ENCODE measurements around the gene ZNF214.

GRCh38 chr11:6979365-6979764 lies 40.8 kb downstream of the ZNF214 start:
- TF ChIP-seq CTCF (IDR thresholded peaks at IDR 0.05 in 4 of 5, conservative IDR thresholded peaks at IDR 0.05 in 1 of 5) (no peak), POLR2A (IDR thresholded peaks at IDR 0.05) (no peak)
